H1 (cell line): ENCODE measurements around the gene PXT1. TPM values are rescaled to one million over a fixed set of nuclear protein-coding genes. Genes with fewer than 3 reads are reported as not detected.

Experiments used
- CTCF ChIA-PET: fragments of 300-600 bp; sonication (Branson Sonifier 250); formaldehyde crosslinking; loops from one replicate; lab custom pipeline; 2021; ENCODE audit not compliant: partially characterized antibody; lab: Charles Lee
- POLR2A ChIA-PET: fragments of 300-600 bp; sonication (Branson Sonifier 250); formaldehyde crosslinking; loops from one replicate; lab custom pipeline; 2021; ENCODE audit warnings: inconsistent platforms; ENCODE audit not compliant: partially characterized antibody; lab: Charles Lee
- DNase-seq, 2 experiments: peaks; one replicate each; pipeline versions ENCODE4 v3.0.0 to v3.0.0-alpha.2; 2010 to 2022; ENCODE audit warnings: low spot score in 2 of 2, low read depth in 1 of 2, mixed read lengths in 1 of 2
- FAIRE-seq: peaks from 2 replicates; lab custom pipeline; 2011; peaks lifted over from hg19 to GRCh38; lab: Jason Lieb, UNC
- H2AFZ ChIP-seq: 2 replicates; pipeline ENCODE4 v1.8.1; 2012; ENCODE audit warnings: low read length, inconsistent platforms
- H2AK5ac ChIP-seq: 2 replicates; pipeline ENCODE4 v1.6.1; 2013; ENCODE audit warnings: low read depth, low read length
- H2BK120ac ChIP-seq: replicated peaks from 2 replicates; pipeline ENCODE3; 2013; ENCODE audit warnings: low read depth, low read length, inconsistent platforms
- H2BK12ac ChIP-seq: 2 replicates; pipeline ENCODE4 v1.6.1; 2013; ENCODE audit warnings: low read depth, low read length
- H2BK15ac ChIP-seq: 2 replicates; pipeline ENCODE4 v1.6.1; 2013; ENCODE audit warnings: low read length
- H2BK20ac ChIP-seq: 2 replicates; pipeline ENCODE4 v1.6.1; 2013; ENCODE audit warnings: low read length
- H2BK5ac ChIP-seq: 2 replicates; pipeline ENCODE4 v1.6.1; 2013; ENCODE audit warnings: low read depth, low read length
- H3K14ac ChIP-seq: 2 replicates; pipeline ENCODE4 v1.6.1; 2013; ENCODE audit warnings: inconsistent platforms; ENCODE audit not compliant: insufficient read length
- H3K18ac ChIP-seq: 2 replicates; pipeline ENCODE4 v1.6.1; 2013; ENCODE audit warnings: low read length; ENCODE audit errors: extremely low read depth
- H3K23ac ChIP-seq: 2 replicates; pipeline ENCODE4 v1.6.1; 2013; ENCODE audit warnings: inconsistent platforms; ENCODE audit not compliant: insufficient read length
- H3K23me2 ChIP-seq: 2 replicates; pipeline ENCODE4 v1.6.1; 2013; ENCODE audit warnings: low read depth, low read length
- H3K27ac ChIP-seq: 2 replicates; pipeline ENCODE4 v1.6.1; 2011; ENCODE audit warnings: low read depth, low read length, inconsistent platforms
- H3K27me3 ChIP-seq, 4 experiments: replicated peaks in 1 of 4; 1 replicate in 1 of 4; 2 replicates in 3 of 4; pipeline versions ENCODE4 v1.6.1 to v1.8.1; 2011 to 2013; ENCODE audit warnings: low read length in 3 of 4, mild to moderate bottlenecking in 3 of 4, inconsistent platforms in 2 of 4, mixed read lengths in 2 of 4, moderate library complexity in 1 of 4; ENCODE audit not compliant: control insufficient read depth in 3 of 4, insufficient read depth in 3 of 4; ENCODE audit errors: extremely low read depth in 1 of 4
- H3K36me3 ChIP-seq, 4 experiments: 2 replicates each; pipeline versions ENCODE4 v1.6.1 to v1.8.1; 2011 to 2013; ENCODE audit warnings: mild to moderate bottlenecking in 4 of 4, low read length in 3 of 4, moderate library complexity in 2 of 4, control low read depth in 1 of 4, inconsistent platforms in 1 of 4; ENCODE audit not compliant: insufficient read depth in 4 of 4, control insufficient read depth in 2 of 4
- H3K4ac ChIP-seq: replicated peaks from 2 replicates; pipeline ENCODE3; 2013; ENCODE audit warnings: low read length, low read depth, mixed read lengths, inconsistent platforms; ENCODE audit not compliant: insufficient read length
- H3K4me1 ChIP-seq, 4 experiments: replicated peaks in 1 of 4; 1 replicate in 1 of 4; 2 replicates in 3 of 4; pipeline versions ENCODE4 v1.6.1 to v1.8.1; 2011 to 2013; ENCODE audit warnings: low read length in 3 of 4, inconsistent platforms in 2 of 4, mixed read lengths in 1 of 4; ENCODE audit not compliant: insufficient read depth in 4 of 4, control insufficient read depth in 3 of 4
- H3K4me2 ChIP-seq, 2 experiments: 2 replicates each; pipeline versions ENCODE4 v1.6.1 to v1.8.1; 2011 to 2013; ENCODE audit warnings: low read depth in 2 of 2, low read length in 2 of 2, control low read depth in 1 of 2, inconsistent platforms in 1 of 2, mild to moderate bottlenecking in 1 of 2; ENCODE audit not compliant: insufficient read depth in 1 of 2
- H3K4me3 ChIP-seq, 4 experiments: fragments of 200-600, 300-600 bp in 1 of 4; sonication (generic), shearing (Covaris generic), sonication (Bioruptor Twin) in 1 of 4; 2 replicates each; pipeline versions ENCODE4 v1.5.1 to v1.8.1; 2011 to 2016; ENCODE audit warnings: low read length in 4 of 4, low read depth in 3 of 4, control low read depth in 2 of 4, inconsistent platforms in 2 of 4, mild to moderate bottlenecking in 2 of 4, mixed read lengths in 1 of 4, moderate library complexity in 1 of 4; ENCODE audit not compliant: insufficient read depth in 2 of 4; ENCODE audit errors: extremely low read depth in 1 of 4
- H3K56ac ChIP-seq: replicated peaks from 2 replicates; pipeline ENCODE3; 2013; ENCODE audit warnings: low read depth, mild to moderate bottlenecking, mixed read lengths, low read length, inconsistent platforms; ENCODE audit not compliant: insufficient read length
- H3K79me1 ChIP-seq: 2 replicates; pipeline ENCODE4 v1.6.1; 2013; ENCODE audit warnings: low read depth, low read length, control low read depth
- H3K79me2 ChIP-seq, 2 experiments: 2 replicates each; pipeline versions ENCODE4 v1.6.1 to v1.8.1; 2012 to 2013; ENCODE audit warnings: low read length in 2 of 2, mild to moderate bottlenecking in 2 of 2, inconsistent platforms in 1 of 2; ENCODE audit not compliant: insufficient read depth in 2 of 2, control insufficient read depth in 1 of 2
- H3K9ac ChIP-seq, 4 experiments: replicated peaks in 1 of 4; 1 replicate in 1 of 4; 2 replicates in 3 of 4; pipeline versions ENCODE4 v1.6.1 to v1.8.1; 2011 to 2013; ENCODE audit warnings: low read depth in 3 of 4, low read length in 3 of 4, control low read depth in 2 of 4, mild to moderate bottlenecking in 2 of 4, moderate library complexity in 2 of 4, inconsistent platforms in 1 of 4; ENCODE audit errors: extremely low read depth in 1 of 4
- H3K9me3 ChIP-seq, 2 experiments: 2 replicates each; pipeline versions ENCODE4 v1.6.1 to v1.8.1; 2012 to 2013; ENCODE audit warnings: mild to moderate bottlenecking in 2 of 2, moderate library complexity in 2 of 2, control low read depth in 1 of 2, inconsistent platforms in 1 of 2, low read depth in 1 of 2, low read length in 1 of 2, mixed read lengths in 1 of 2; ENCODE audit not compliant: insufficient read depth in 2 of 2
- H4K20me1 ChIP-seq, 2 experiments: replicated peaks in 1 of 2; 2 replicates each; pipeline versions ENCODE3 to v1.8.1; 2011 to 2013; ENCODE audit warnings: inconsistent platforms in 2 of 2, low read length in 2 of 2, mild to moderate bottlenecking in 1 of 2; ENCODE audit not compliant: insufficient read depth in 2 of 2, control insufficient read depth in 1 of 2
- H4K5ac ChIP-seq: 2 replicates; pipeline ENCODE4 v1.6.1; 2013; ENCODE audit warnings: low read length, low read depth, mixed read lengths, inconsistent platforms; ENCODE audit not compliant: insufficient read length
- H4K8ac ChIP-seq: 2 replicates; pipeline ENCODE4 v1.8.0; 2013; ENCODE audit warnings: mild to moderate bottlenecking, moderate library complexity, low read length, inconsistent platforms; ENCODE audit not compliant: insufficient read depth; ENCODE audit errors: extremely low read depth
- H4K91ac ChIP-seq: replicated peaks from 2 replicates; pipeline ENCODE3; 2013; ENCODE audit warnings: low read length, mixed read lengths, inconsistent platforms; ENCODE audit not compliant: insufficient read length
- HDAC2 ChIP-seq, 2 experiments: fragments of 300-600 bp in 1 of 2; sonication (generic) in 1 of 2; IDR thresholded peaks; 2 replicates each; pipeline ENCODE4 v1.6.1; 2011 to 2012; ENCODE audit warnings: low read depth in 2 of 2, low read length in 2 of 2, mild to moderate bottlenecking in 2 of 2, moderate library complexity in 2 of 2, borderline replicate concordance in 1 of 2, inconsistent platforms in 1 of 2
- KDM1A ChIP-seq: fragments of 200-600, 300-600 bp; sonication (generic); IDR thresholded peaks from 2 replicates; pipeline ENCODE4 v1.7.1; 2016; ENCODE audit warnings: mild to moderate bottlenecking, low read length, borderline replicate concordance
- SP4 ChIP-seq: IDR thresholded peaks from 2 replicates; pipeline ENCODE4 v1.6.1; 2012; ENCODE audit warnings: low read length, inconsistent platforms
- WGBS, 2 experiments: shearing (Covaris generic) in 1 of 2; methylation state at CpG; one replicate each; pipeline versions ENCODE4 v1.1.6 to v1.1.7; 2013 to 2015; ENCODE audit warnings: low lambda C conversion rate in 2 of 2, mixed read lengths in 2 of 2, inconsistent platforms in 1 of 2, low coverage in 1 of 2, missing lambda C conversion rate in 1 of 2; ENCODE audit not compliant: insufficient replicate concordance in 2 of 2, insufficient coverage in 1 of 2, insufficient read length in 1 of 2; ENCODE audit errors: extremely low coverage in 1 of 2, missing lambda C conversion rate in 1 of 2; 5-methylcytosine and 5-hydroxymethylcytosine counted together
- polyA plus RNA-seq, 7 experiments: library from polyadenylated mRNA; depleted of rRNA in 3 of 7; stranded (reverse) in 5 of 7; unstranded in 2 of 7; fragments of >200 nt in 5 of 7; fragments of 200-250 nt in 2 of 7; gene quantifications; 1 replicate in 5 of 7; 2 replicates in 1 of 7; 4 replicates in 1 of 7; pipeline versions ENCODE4 v1.2.1 to v1.2.3, GENCODE V29; 2011 to 2013; ENCODE audit warnings: missing spikeins in 2 of 7, mixed read lengths in 2 of 7
- total RNA-seq: library from RNA; stranded (reverse); fragmentation: NEBNext Ultra II Directional; extraction: Animal tissue kit (Norgen Biotek cat#: 25700); gene quantifications from 2 replicates; pipeline ENCODE4 v1.2.1, GENCODE V29; 2021

The PXT1 gene
- total and polyA plus RNA-seq, 2 of the 8 experiments (the other 6 are each of a cell fraction or from before 2014, with no cell fraction given), result 0.06 TPM; not detected in 1

DNA sequence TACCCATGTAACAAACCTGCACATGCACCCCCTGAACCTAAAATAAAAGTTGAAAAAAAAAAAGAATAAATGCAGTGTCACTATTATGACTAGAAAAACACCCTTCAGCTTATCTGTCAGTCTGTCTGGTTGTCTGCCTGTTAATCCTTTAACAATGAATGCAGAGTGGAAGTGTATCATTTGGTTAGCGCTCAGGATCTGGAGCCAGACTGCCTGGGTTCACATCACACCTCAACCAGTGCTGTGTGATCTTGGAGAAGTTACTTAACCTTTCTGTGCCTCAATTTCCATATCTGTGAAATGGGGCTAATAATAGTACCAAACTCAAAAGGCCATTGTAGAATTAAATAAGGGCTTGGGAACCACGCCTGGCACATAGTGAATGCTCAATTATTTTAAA, 72.0 kb downstream of the PXT1 start:
- Histone ChIP-seq H3K56ac (no peak overlapping the region), H3K79me1 (no peaks in the 10 kb centered on the region), H3K36me3 (no peaks in the 10 kb centered on the region), H3K79me2 (no peaks in the 10 kb centered on the region), H3K4me1 (peaks cover 0 to 7% (median 1%) of the 10 kb centered on the region in 4 experiments; a peak in 3 of 7 replicates), H3K14ac (no peak overlapping the region), H3K23me2 (no peaks in the 10 kb centered on the region; the same call in 1 of the 2 replicates), H4K91ac (no peak overlapping the region), H3K4ac (no peak overlapping the region), H3K9ac (no peak overlapping the region), H2BK15ac (no peak overlapping the region), H4K8ac (no peak overlapping the region), H3K27me3 (no peaks in the 10 kb centered on the region), H2BK120ac (no peak overlapping the region), H2BK12ac (no peak overlapping the region), H3K9me3 (no peaks in the 10 kb centered on the region)
- FAIRE-seq, result no peak
- TF ChIP-seq HDAC2 (IDR thresholded peaks at IDR 0.05; ENCODE audit: borderline replicate concordance in 1 of 2, low read depth in 2 of 2, low read length in 2 of 2) (peak in 1 of 2 experiments; percentile 59; a peak in 1 of 4 replicates), SP4 (no peak), KDM1A (peak; percentile 93)
- TF ChIP-seq, all 59 proteins: peak for 2
- H3K4me3 ChIP-seq, result no peak overlapping the region
- no peak overlapping the region for H3K18ac ChIP-seq
- H3K23ac ChIP-seq, result no peak overlapping the region
- H2AFZ ChIP-seq, result no peak overlapping the region
- no peak overlapping the region for H2AK5ac ChIP-seq
- ChIA-PET POLR2A (no interaction called here), CTCF (interaction anchor here (1.1 to 3.6 kb wide), 2 partner anchors 9 to 12 kb away, joined by 4 to 23 read pairs; no protein-coding TSS in a partner anchor)
- no peak overlapping the region for H2BK20ac ChIP-seq
- WGBS, 2 experiments, result 89% methylated on average over 2 of the region's 2 CpGs; no CpG with 5 or more reads in 1 of the 2 experiments
- no peak overlapping the region for H3K4me2 ChIP-seq
- H4K20me1 ChIP-seq, result no peaks in the 10 kb centered on the region
- no peak overlapping the region for H4K5ac ChIP-seq
- no peak overlapping the region for H2BK5ac ChIP-seq
- no peak overlapping the region for H3K27ac ChIP-seq
- no peak for DNase-seq
